ENCODE results near the gene STOML1.

DNA sequence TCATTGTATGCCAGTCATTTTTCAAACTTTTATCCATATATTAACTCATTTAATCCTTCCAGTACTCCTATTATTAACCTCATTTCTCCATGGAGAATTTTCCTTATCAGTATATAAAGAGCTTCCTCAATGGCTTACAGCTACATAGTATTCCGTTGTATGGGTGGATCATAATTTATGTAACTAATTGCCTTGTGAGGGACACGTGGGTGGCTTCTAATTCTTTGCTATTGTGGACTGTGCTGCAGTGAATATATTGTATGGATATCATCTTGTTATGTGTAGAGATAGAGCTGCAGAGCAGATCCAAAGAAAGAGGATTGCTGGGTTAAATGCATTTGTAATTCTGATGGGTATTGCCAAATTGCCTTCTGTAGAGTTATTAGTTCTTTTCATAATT, 27.6 kb upstream of the STOML1 start:
- TF ChIP-seq, protein P1, sequence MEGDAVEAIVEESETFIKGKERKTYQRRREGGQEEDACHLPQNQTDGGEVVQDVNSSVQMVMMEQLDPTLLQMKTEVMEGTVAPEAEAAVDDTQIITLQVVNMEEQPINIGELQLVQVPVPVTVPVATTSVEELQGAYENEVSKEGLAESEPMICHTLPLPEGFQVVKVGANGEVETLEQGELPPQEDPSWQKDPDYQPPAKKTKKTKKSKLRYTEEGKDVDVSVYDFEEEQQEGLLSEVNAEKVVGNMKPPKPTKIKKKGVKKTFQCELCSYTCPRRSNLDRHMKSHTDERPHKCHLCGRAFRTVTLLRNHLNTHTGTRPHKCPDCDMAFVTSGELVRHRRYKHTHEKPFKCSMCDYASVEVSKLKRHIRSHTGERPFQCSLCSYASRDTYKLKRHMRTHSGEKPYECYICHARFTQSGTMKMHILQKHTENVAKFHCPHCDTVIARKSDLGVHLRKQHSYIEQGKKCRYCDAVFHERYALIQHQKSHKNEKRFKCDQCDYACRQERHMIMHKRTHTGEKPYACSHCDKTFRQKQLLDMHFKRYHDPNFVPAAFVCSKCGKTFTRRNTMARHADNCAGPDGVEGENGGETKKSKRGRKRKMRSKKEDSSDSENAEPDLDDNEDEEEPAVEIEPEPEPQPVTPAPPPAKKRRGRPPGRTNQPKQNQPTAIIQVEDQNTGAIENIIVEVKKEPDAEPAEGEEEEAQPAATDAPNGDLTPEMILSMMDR (conservative IDR thresholded peaks at IDR 0.05; ENCODE audit: low read length), result no peak
- TF ChIP-seq EZH2phosphoT487 (IDR thresholded peaks at IDR 0.05; ENCODE audit: borderline replicate concordance), result no peak
